ENCODE measurements around the gene ZNF74.
"Not testable (repeated sequence)": the region's sequence is repeated elsewhere in the genome, so short reads cannot be mapped to it uniquely, and the experiment has no call there.

The ZNF74 gene

DNA sequence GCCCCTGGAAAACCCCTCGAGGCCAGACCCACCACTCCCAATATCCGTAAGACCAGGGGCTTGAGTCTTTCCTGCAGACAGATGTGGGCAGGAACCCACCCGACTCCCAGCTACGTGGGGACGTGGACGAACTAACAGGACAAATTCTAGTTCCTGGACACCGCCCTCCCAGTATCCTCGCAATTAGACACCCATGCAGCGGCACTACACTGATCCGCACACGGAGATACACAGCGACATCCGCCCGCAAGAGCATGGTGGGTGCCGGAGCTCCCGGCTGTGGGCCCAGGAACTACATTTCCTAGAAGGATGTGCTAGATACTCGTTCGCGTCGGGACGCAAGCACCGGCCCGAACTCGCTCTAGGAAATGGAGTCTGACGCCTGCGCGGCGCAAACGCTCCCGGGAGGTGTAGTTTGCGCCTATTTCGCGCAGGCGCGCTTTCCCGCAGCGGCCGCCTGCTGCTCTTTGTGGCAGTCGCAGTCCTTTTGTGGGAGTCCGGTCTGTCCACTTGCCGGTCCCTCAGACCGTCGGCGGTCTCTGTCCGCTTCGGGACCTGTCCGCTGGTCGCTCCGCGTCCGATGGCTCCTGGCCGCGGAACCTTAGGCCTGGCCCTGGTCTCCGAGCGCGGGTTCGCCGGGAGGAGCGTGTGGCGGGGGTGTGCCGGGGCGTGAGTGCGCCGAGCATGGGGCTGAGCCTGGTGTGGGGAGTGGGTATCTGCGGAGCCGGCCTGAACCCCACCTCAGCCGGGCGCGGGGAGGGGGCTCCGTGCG, at the start of gene ZNF74 (continued):
- TF ChIP-seq ZBTB10 (tag by site-specific recombination; IDR thresholded peaks at IDR 0.05) (peak; percentile 73), REPIN1 (tag by site-specific recombination; IDR thresholded peaks at IDR 0.05; ENCODE audit: low read depth) (no peak), ZBTB48 (tag by site-specific recombination; IDR thresholded peaks at IDR 0.05) (peak; percentile 73; the same call in 1 of the 2 replicates), INSM2 (tag by site-specific recombination; IDR thresholded peaks at IDR 0.05) (0 out of 2 replicates have a peak, but pooled peaks have one; percentile 17), ZIC2 (tag by site-specific recombination; IDR thresholded peaks at IDR 0.05) (peak; percentile 81), ZBTB17 (tag by site-specific recombination; IDR thresholded peaks at IDR 0.05) (peak; percentile 74), ZBTB8A (tag by site-specific recombination; IDR thresholded peaks at IDR 0.05) (peak; percentile 29; the same call in 1 of the 2 replicates), ZNF426 (tag by site-specific recombination; IDR thresholded peaks at IDR 0.05) (no peak), BCL6B (tag by site-specific recombination; IDR thresholded peaks at IDR 0.05) (peak; percentile 100), ZNF629 (tag by site-specific recombination; IDR thresholded peaks at IDR 0.05) (0 out of 2 replicates have a peak, but pooled peaks have one; percentile 22), YY2 (tag by site-specific recombination; IDR thresholded peaks at IDR 0.05) (peak; percentile 50; the same call in 1 of the 2 replicates), ZBTB26 (tag by site-specific recombination; optimal IDR thresholded peaks at IDR 0.05) (peak; percentile 98), ZNF2 (tag by site-specific recombination; IDR thresholded peaks at IDR 0.05) (0 out of 2 replicates have a peak, but pooled peaks have one; percentile 70), CTCF (tag by site-specific recombination; IDR thresholded peaks at IDR 0.05) (0 out of 2 replicates have a peak, but pooled peaks have one; percentile 11), YY1 (tag by site-specific recombination; IDR thresholded peaks at IDR 0.05) (peak; percentile 66), ZNF558 (tag by site-specific recombination; IDR thresholded peaks at IDR 0.05) (no peak), HOXD13 (CRISPR knock-in tag; IDR thresholded peaks at IDR 0.05; ENCODE audit: borderline replicate concordance) (0 out of 2 replicates have a peak, but pooled peaks have one; percentile 21), KLF16 (tag by site-specific recombination; IDR thresholded peaks at IDR 0.05) (no peak; the same call in 1 of the 2 replicates), ZNF416 (tag by site-specific recombination; IDR thresholded peaks at IDR 0.05) (no peak)
- TF ChIP-seq, protein P1, sequence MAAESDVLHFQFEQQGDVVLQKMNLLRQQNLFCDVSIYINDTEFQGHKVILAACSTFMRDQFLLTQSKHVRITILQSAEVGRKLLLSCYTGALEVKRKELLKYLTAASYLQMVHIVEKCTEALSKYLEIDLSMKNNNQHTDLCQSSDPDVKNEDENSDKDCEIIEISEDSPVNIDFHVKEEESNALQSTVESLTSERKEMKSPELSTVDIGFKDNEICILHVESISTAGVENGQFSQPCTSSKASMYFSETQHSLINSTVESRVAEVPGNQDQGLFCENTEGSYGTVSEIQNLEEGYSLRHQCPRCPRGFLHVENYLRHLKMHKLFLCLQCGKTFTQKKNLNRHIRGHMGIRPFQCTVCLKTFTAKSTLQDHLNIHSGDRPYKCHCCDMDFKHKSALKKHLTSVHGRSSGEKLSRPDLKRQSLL (tag by site-specific recombination; IDR thresholded peaks at IDR 0.05), result peak; percentile 59; the same call in 1 of the 2 replicates
- TF ChIP-seq, protein P2, sequence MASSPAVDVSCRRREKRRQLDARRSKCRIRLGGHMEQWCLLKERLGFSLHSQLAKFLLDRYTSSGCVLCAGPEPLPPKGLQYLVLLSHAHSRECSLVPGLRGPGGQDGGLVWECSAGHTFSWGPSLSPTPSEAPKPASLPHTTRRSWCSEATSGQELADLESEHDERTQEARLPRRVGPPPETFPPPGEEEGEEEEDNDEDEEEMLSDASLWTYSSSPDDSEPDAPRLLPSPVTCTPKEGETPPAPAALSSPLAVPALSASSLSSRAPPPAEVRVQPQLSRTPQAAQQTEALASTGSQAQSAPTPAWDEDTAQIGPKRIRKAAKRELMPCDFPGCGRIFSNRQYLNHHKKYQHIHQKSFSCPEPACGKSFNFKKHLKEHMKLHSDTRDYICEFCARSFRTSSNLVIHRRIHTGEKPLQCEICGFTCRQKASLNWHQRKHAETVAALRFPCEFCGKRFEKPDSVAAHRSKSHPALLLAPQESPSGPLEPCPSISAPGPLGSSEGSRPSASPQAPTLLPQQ (tag by site-specific recombination; IDR thresholded peaks at IDR 0.05), result peak; percentile 93

- H3K36me3 ChIP-seq (ENCODE audit: control insufficient read depth in 2 of 2, insufficient read depth in 1 of 2, low read length in 2 of 2); H3K9me3 ChIP-seq (ENCODE audit: control insufficient read depth, insufficient read depth, low read depth, low read length); H3K27ac ChIP-seq (ENCODE audit: extremely low read depth, low read depth, low read length); POLR2A ChIA-PET; CTCF ChIA-PET; H3K4me3 ChIP-seq (ENCODE audit: low read depth, low read length); H3K4me1 ChIP-seq (ENCODE audit: control insufficient read depth, insufficient read depth, low read length): not testable (repeated sequence)
Observed at GRCh38 chr22:20346553-20346952, 47.4 kb upstream of the ZNF74 start.

DNA sequence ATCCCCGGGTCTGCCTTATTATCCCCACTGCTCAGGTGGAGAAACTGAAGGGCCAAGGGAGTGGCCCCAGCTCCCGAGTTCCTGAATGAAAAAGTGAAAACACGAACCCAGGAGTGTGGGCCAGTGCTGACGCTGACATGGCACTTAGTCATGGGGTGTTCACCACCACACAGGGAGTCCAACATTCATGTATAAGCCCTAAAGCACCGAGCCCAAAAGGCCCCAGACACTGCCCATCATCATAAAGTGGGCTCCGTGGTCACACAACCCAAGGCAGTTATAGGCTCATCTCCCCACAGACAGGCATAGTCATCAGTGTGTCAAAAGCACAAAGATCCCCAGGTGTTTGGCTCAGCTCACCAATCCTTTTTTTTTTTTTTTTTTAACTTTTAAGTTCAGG, 41.4 kb upstream of the ZNF74 start:
- H3K27ac ChIP-seq (ENCODE audit: extremely low read depth, low read depth, low read length); H3K4me3 ChIP-seq (ENCODE audit: low read depth, low read length); CTCF ChIA-PET; H3K9me3 ChIP-seq (ENCODE audit: control insufficient read depth, insufficient read depth, low read depth, low read length); POLR2A ChIA-PET; H3K36me3 ChIP-seq (ENCODE audit: control insufficient read depth in 2 of 2, insufficient read depth in 1 of 2, low read length in 2 of 2); H3K4me1 ChIP-seq (ENCODE audit: control insufficient read depth, insufficient read depth, low read length): not testable (repeated sequence)

All from HEK293 (cell line).